HG03520 (cell line): ENCODE results near the gene HOXA10.

ENCODE experiments used
- ATAC-seq: cut with Tn5 transposase; IDR thresholded peaks from one replicate; pipeline ENCODE4 v1.9.1; 2021; ENCODE audit warnings: mild to moderate bottlenecking, moderate library complexity; ENCODE audit not compliant: unreplicated experiment

HOXA10 gene

GRCh38 chr7:27173956-27174873, at the start of gene HOXA10:
HOXA10 (minus strand) TSS chr7:27174320; CDS start chr7:27174306, 14 bp downstream.
- no peak for ATAC-seq

DNA sequence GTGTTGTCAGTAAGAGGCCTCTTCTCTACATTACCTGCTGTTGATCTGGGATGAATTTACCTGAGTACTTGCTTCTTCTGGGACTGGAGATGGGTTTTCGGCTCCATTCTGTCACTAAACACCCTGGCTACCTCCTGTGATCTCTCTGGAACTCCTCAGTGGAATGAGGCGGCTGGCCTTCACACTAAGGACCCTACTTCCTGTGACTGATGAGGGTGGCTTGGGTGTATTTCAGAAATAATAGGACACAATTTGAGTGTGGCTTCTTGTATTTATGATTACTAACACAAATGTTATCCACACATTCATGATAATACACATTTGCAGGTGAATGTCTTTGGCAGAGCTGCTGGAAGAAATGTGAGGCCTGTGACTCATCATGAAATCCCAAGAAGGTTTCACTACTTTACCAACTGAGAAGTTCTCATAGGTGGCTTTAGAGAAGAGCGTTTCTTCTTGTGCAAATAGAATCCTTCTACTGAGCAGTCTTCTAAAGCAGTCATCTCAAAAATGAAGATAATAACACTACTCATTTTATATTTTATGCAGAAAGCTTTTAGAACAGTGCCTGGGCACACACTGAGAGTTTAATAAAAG, 47.2 kb upstream of the HOXA10 start:
- no peak for ATAC-seq

GRCh38 chr7:27220440-27220955, 46.4 kb upstream of the HOXA10 start:
- no peak for ATAC-seq

DNA sequence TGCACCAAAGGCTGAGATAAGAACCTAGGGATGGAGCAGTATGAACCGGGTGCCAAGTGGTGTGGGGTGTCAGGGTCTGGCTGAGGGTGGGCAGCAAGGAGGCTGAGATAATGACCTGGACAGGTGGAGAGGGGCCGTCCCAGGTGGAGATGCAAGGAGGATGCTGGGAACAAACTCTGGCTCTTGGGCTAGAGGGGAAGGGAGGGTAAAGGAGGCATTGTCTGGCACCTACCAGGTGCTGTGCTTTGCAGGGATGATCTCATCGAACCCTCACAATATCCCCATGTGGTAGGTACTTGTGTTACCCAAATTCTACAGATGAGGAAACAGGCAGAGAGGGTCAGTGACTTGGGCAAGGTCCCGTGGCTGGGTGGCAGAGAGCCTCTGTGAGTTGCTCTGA, 45.7 kb upstream of the HOXA10 start:
- ATAC-seq, result no peak

DNA sequence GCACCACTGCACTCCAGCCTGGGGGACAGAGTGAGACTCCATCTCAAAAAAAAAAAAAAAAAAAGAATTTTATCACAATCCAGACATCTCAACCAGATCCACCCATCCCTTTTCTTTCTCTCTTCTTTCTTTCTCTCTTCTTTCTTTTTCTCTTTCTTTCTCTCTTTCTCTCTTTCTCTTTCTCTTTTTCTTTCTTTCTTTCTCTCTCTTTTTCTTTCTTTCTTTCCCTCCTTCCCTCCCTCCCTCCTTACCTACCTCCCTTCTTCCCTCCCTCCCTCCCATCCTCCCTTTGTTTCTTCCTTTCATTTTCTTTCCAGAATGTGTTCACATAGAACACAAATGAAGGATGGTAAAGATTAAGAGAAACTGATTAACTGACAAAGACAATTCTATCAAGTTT, 43.8 kb upstream of the HOXA10 start:
- no peak for ATAC-seq

- ATAC-seq, result no peak
These were observed 41.2 kb upstream of the HOXA10 start for GRCh38 chr7:27215356-27215755.

DNA sequence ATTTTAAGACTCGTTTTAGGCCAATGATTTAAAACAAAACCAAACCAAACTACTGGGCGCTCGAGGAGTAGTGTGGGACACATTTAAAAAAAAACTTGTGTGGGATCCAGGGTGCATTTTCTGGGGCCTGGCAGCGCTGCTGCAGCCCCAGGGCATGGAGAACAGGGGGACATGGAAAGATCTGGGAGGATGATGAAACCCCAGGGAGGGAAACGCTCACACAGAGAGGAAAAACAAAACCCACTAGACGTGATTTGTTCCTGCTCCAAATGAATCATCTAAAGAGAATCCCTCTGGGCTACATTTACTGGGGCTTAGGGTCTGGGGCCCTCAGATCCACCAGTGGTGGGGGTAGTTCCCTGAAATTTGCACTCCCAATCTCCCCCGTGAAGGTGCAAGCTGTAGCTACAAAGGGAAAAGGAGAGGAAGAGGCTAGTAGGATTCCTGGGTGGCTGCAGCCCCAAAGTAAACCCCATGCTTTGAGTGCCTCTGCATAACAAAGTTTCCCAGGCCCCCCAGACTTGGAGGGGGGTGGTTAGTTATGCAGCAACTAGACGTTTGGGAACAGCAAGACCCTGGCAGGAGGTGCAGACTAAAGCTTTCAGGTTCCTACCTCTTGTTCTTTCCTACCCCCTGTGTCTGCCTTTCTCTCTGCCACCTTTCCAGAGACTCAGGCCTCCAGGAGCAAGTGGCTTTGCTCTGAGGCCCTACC, 40.3 kb upstream of the HOXA10 start:
- no peak for ATAC-seq

DNA sequence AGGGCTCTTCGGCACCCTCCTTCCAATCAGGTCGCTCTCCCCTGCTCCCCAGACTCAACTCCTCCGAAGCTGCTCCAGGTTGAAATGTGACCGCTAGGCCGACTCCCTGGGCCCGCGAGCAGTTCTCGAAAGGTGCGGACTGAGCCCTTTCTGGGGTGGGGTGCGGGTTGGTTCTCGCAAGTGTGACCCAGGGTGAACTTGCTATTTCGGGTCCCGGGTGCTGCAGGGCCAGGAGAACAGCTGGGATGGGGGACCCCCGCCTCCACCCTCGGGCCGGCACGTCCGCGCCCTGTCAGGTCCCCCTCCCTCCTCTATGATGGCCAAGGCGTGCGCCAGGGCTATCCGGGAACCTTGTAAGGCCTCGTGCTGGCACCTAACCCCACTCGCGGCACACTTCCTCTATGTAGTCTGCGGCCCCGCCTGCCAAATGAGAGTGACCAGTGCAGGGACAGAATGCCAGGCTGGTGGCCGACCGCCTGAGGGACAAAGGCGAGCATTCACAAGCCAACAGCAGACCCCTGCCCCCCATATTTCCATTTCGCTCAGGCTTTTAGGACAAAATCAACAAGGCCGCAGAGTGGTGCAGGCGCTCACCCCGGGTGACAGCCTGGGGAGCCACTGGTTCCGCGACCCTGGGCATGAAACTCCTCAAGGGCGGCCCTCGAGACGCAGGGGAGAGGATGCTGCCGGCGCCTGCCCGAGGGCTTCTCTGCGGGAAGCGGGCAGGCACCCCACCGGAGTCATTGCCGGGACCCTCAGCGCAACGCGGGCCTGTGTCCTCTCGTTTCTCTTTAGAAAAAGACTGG, 39.5 kb upstream of the HOXA10 start:
- no peak for ATAC-seq

DNA sequence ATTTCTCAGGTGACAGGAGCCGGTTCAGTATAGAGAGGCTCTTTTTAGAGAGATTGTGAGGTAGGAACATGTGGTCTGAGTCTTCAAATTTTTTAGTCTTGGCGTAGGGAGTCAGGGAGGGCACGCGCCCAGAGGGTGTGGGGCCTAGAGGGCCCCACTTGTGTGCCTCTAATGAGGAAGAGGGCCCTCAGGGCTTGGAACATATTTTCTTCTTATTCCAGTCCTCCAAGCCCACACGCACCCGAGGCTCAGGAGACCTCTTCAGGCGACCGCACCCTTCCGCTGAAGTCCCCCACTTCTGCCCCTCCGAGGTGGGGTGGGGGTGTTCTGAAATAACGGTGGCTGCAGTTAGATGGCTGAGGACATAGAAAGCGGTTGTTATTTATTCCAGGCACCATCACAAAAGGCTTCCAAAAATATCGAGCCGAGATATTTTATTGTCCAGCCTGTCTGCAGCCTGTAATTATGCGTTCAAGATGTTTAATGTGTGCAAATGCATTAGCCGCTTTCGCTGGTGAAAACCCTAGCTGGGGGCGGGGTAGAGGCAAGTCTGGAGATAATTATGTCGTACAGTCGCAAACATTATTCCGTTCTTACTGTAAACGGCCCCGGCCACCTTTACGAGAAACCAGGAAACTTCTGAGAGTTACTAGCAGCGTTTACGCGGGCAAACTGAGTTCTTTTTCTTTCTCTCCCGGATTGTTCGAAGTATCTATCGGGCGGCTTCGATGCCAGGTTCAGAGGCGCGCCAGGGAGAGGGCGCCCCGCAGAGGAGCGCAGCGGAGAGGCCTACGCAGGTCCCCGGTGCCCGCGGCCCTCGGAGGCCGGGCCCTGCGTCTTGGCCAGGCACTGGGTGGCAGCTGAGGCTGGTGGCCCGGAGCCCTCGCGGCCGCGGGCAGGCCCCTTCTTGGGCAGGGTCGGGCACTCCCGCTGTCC, 38.6 kb upstream of the HOXA10 start:
- ATAC-seq, result no peak

DNA sequence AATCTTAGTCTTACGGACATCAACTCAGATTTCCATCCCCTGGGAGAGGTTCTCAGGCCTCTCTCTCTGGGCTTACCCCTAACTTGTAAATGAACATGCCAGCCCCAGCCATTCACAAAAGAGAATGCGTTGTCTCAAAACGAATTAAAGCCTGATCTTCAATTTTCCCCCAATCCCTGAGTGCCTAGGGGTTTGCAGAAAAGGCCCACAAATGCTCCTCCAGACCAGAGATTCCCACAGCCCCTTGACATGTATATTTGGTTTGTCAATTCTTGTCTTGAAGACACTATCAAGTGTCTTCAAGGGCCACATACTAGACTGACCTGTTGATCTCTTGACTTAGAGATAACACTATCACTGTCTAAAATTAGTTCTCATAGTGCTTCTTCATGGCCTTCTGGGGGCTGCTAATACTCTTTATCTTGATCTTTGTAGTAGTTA, 37.7 kb upstream of the HOXA10 start:
- ATAC-seq, result no peak

DNA sequence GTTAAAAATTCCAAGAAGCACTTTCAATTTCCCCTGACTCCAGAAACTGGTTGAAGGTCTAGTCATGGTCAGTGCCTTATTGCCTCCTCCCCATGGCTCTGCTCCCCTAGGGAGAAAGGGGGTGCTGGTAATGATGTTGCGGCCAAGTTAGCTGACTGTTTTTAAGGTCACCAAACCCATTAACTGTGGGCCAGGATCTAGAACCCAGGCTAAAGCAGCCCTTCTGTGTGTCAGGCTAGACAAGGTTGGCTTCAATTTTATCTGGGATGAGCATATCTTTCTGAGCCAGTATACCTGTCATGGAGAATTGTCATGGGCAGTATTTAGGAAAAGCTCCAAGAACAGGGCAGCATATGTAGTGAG, 36.9 kb upstream of the HOXA10 start:
- no peak for ATAC-seq

GRCh38 chr7:27210441-27211083, 36.4 kb upstream of the HOXA10 start:
- peak; percentile 51 for ATAC-seq

- ATAC-seq, result no peak
These were observed 35.9 kb upstream of the HOXA10 start for GRCh38 chr7:27209933-27210440.

- no peak for ATAC-seq
These were observed 34.9 kb upstream of the HOXA10 start for GRCh38 chr7:27208998-27209397.

DNA sequence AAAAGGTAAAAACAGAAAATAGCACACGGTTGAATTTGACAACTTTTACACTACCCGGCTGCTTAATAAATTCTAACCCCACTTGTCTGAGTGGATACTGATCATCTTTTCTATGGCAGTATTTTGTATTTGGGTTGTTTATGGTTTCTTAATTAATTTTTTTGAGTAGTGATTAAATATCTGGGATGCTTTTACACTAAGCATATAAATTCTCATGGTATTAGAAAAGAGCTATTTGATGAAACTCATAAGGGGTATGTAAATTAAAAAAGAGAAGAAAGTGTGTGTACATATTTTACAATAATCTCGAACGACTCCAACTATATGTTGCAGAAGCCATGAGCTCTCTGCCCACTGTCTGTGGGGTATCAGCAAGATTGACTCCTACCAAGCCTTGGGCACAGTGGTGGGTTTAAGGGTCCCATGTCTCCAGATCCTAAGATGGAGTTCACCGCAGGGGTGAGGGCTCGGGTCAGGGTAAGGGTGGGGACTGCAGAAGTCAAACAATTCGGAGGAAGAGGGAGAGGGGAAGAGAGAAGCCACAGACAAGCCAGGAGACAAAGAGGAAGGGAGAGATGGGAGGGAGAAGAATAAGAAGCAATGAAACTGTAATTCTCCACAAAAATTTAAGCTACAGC, 33.3 kb upstream of the HOXA10 start:
- ATAC-seq, result no peak

- no peak for ATAC-seq
These were observed 31.5 kb upstream of the HOXA10 start for GRCh38 chr7:27205325-27206280.

GRCh38 chr7:27204851-27205322, 30.8 kb upstream of the HOXA10 start:
- ATAC-seq, result no peak
